Neural progenitor cell (in vitro differentiated cells): ENCODE data around the gene MSLN.

ENCODE experiments used
- CTCF ChIP-seq: fragments of 200-600 bp; sonication (generic); IDR thresholded peaks from 2 replicates; pipeline ENCODE4 v1.5.1; 2017; ENCODE audit warnings: antibody characterized with exemption, mild to moderate bottlenecking
- EZH2 ChIP-seq: fragments of 200-600 bp; sonication (generic); IDR thresholded peaks from 2 replicates; pipeline ENCODE4 v1.6.1; 2017; ENCODE audit warnings: antibody characterized with exemption, mild to moderate bottlenecking, moderate library complexity
- EZH2phosphoT487 ChIP-seq: fragments of 200-600 bp; sonication (generic); IDR thresholded peaks from 2 replicates; pipeline ENCODE4 v1.6.1; 2017; ENCODE audit warnings: antibody characterized with exemption

GRCh38 chr16:766008-766819, 5.7 kb downstream of the MSLN start:
- no peak for TF ChIP-seq CTCF
- no peak for TF ChIP-seq EZH2
- no peak for TF ChIP-seq EZH2phosphoT487
